SK-N-SH (cell line): Measurements from ENCODE around the gene MAP2K5. TPM values are rescaled to one million over a fixed set of nuclear protein-coding genes. Genes with fewer than 3 reads are reported as not detected.

Experiments
- CTCF ChIA-PET: fragments of 300-600, 350-600 bp; formaldehyde crosslinking; extraction: SDS; loops from one replicate; lab custom pipeline; 2021; lab: Yijun Ruan, JAX
- POLR2A ChIA-PET: fragments of 350-600 bp; sonication (Branson Sonifier 250); formaldehyde crosslinking; extraction: SDS; loops from one replicate; lab custom pipeline; 2020; ENCODE audit warnings: antibody characterized with exemption, inconsistent platforms; lab: Yijun Ruan, JAX
- DNase-seq: peaks from one replicate; pipeline ENCODE4 v3.0.0; 2012
- H2AFZ ChIP-seq: fragments of 200-600 bp; sonication (generic); 2 replicates; pipeline ENCODE4 v1.8.1; 2016; ENCODE audit warnings: antibody characterized with exemption, mild to moderate bottlenecking, low read depth
- H3F3A ChIP-seq: fragments of 200-600 bp; sonication (generic); replicated peaks from 2 replicates; pipeline ENCODE3; 2016; ENCODE audit warnings: antibody characterized with exemption, mild to moderate bottlenecking; ENCODE audit not compliant: insufficient read depth
- H3K27ac ChIP-seq, 2 experiments: fragments of 200-500 bp in 1 of 2; fragments of 200-600 bp in 1 of 2; sonication (Bioruptor generic) in 1 of 2; sonication (generic), shearing (Covaris generic) in 1 of 2; 2 replicates each; pipeline versions ENCODE4 v1.5.1 to v1.6.1; 2014 to 2016; ENCODE audit warnings: low read depth in 2 of 2, inconsistent platforms in 1 of 2, low read length in 1 of 2, mild to moderate bottlenecking in 1 of 2, mixed read lengths in 1 of 2
- H3K27me3 ChIP-seq: fragments of 200-600 bp; sonication (generic), shearing (Covaris generic); 2 replicates; pipeline ENCODE4 v1.6.1; 2016; ENCODE audit warnings: mixed run types; ENCODE audit not compliant: insufficient read depth
- H3K36me3 ChIP-seq, 2 experiments: fragments of 200-500 bp in 1 of 2; fragments of 200-600 bp in 1 of 2; sonication (Bioruptor generic) in 1 of 2; sonication (generic) in 1 of 2; replicated peaks in 1 of 2; 2 replicates each; pipeline versions ENCODE3 to v1.5.1; 2014 to 2016; ENCODE audit warnings: low read length in 1 of 2, mild to moderate bottlenecking in 1 of 2; ENCODE audit not compliant: insufficient read depth in 2 of 2, control insufficient read depth in 1 of 2
- H3K4me1 ChIP-seq, 2 experiments: fragments of 200-500 bp in 1 of 2; fragments of 200-600 bp in 1 of 2; sonication (Bioruptor generic) in 1 of 2; sonication (generic), shearing (Covaris generic) in 1 of 2; 2 replicates each; pipeline versions ENCODE4 v1.5.1 to v1.6.1; 2014 to 2016; ENCODE audit warnings: low read depth in 1 of 2, low read length in 1 of 2, mixed run types in 1 of 2; ENCODE audit not compliant: insufficient read depth in 2 of 2, control insufficient read depth in 1 of 2
- H3K4me2 ChIP-seq: fragments of 200-600 bp; sonication (generic), shearing (Covaris generic); 2 replicates; pipeline ENCODE4 v1.6.1; 2017; ENCODE audit warnings: mixed run types
- H3K4me3 ChIP-seq, 2 experiments: fragments of 200-500 bp in 1 of 2; fragments of 200-600 bp in 1 of 2; sonication (Bioruptor generic) in 1 of 2; sonication (generic), shearing (Covaris generic) in 1 of 2; 2 replicates each; pipeline versions ENCODE4 v1.5.1 to v1.8.1; 2014 to 2016; ENCODE audit warnings: low read depth in 2 of 2, inconsistent platforms in 1 of 2, low read length in 1 of 2, mild to moderate bottlenecking in 1 of 2, mixed read lengths in 1 of 2, moderate library complexity in 1 of 2
- H3K79me2 ChIP-seq: fragments of 200-600 bp; sonication (generic); 2 replicates; pipeline ENCODE4 v1.8.1; 2017; ENCODE audit warnings: mild to moderate bottlenecking; ENCODE audit not compliant: insufficient read depth
- H3K9ac ChIP-seq: fragments of 200-600 bp; sonication (generic); 2 replicates; pipeline ENCODE4 v1.6.1; 2017; ENCODE audit warnings: mixed run types
- H3K9me2 ChIP-seq: fragments of 200-600 bp; sonication (generic); 2 replicates; pipeline ENCODE4 v1.6.1; 2017; ENCODE audit warnings: mixed run types
- H3K9me3 ChIP-seq: fragments of 200-600 bp; sonication (generic); 2 replicates; pipeline ENCODE4 v1.6.1; 2017; ENCODE audit warnings: mixed run types, mild to moderate bottlenecking, moderate library complexity
- H4K20me1 ChIP-seq: fragments of 200-600 bp; sonication (generic); 2 replicates; pipeline ENCODE4 v1.6.1; 2017; ENCODE audit warnings: mild to moderate bottlenecking, mixed run types; ENCODE audit not compliant: insufficient read depth
- CHD2 ChIP-seq: fragments of 150-350 bp; IDR thresholded peaks from 2 replicates; pipeline ENCODE4 v1.6.1; 2018; ENCODE audit warnings: low read length; ENCODE audit not compliant: partially characterized antibody
- FOXJ3 ChIP-seq: sonication (generic); formaldehyde crosslinking; IDR thresholded peaks from 2 replicates; pipeline ENCODE4 v1.5.1; 2020; ENCODE audit warnings: mild to moderate bottlenecking, missing genetic modification reagents
- GATA2 ChIP-seq: sonication (generic); formaldehyde crosslinking; IDR thresholded peaks from 2 replicates; pipeline ENCODE4 v1.5.0; 2020; ENCODE audit warnings: mild to moderate bottlenecking, missing genetic modification reagents
- JUND ChIP-seq: IDR thresholded peaks from 2 replicates; pipeline ENCODE4 v1.4.0; 2012
- MAX ChIP-seq: IDR thresholded peaks from 2 replicates; pipeline ENCODE4 v1.4.0; 2012; ENCODE audit warnings: low read depth
- NFIC ChIP-seq: IDR thresholded peaks from 2 replicates; pipeline ENCODE4 v1.4.0; 2012; ENCODE audit warnings: borderline replicate concordance
- RCOR1 ChIP-seq: fragments of 150-350 bp; IDR thresholded peaks from 2 replicates; pipeline ENCODE4 v1.6.1; 2017; ENCODE audit warnings: antibody characterized with exemption, low read length
- REST ChIP-seq: IDR thresholded peaks from 2 replicates; pipeline ENCODE4 v1.6.1; 2012; ENCODE audit warnings: mild to moderate bottlenecking, low read depth, low read length, moderate library complexity
- RFX5 ChIP-seq: IDR thresholded peaks from 2 replicates; pipeline ENCODE4 v1.6.1; 2012; ENCODE audit warnings: mild to moderate bottlenecking, improper control_type of control experiment, low read length
- TCF12 ChIP-seq: IDR thresholded peaks from 2 replicates; pipeline ENCODE4 v1.4.0; 2012
- USF1 ChIP-seq: IDR thresholded peaks from 2 replicates; pipeline ENCODE4 v1.4.0; 2012; ENCODE audit warnings: low read depth, borderline replicate concordance
- USF2 ChIP-seq: fragments of 150-350 bp; IDR thresholded peaks from 2 replicates; pipeline ENCODE4 v1.6.1; 2017; ENCODE audit warnings: antibody characterized with exemption, low read length, low read depth, borderline replicate concordance
- ZBTB33 ChIP-seq: IDR thresholded peaks from 2 replicates; pipeline ENCODE4 v1.4.0; 2012; ENCODE audit warnings: low read depth, borderline replicate concordance
- WGBS: methylation state at CpG from one replicate; pipeline ENCODE4 v1.1.6; 2017; ENCODE audit warnings: low lambda C conversion rate; 5-methylcytosine and 5-hydroxymethylcytosine counted together
- polyA plus RNA-seq, 3 experiments: library from polyadenylated mRNA; depleted of rRNA; stranded (reverse); fragments of >200 nt; gene quantifications; 2 replicates each; pipeline ENCODE4 v1.2.3, GENCODE V29; 2012

The MAP2K5 gene
- polyA plus RNA-seq, 1 of the 3 experiments (the other 2 are of a cell fraction) = 6.2 TPM

- POLR2A ChIA-PET = no interaction called here
- Histone ChIP-seq H3K9me3 (no peaks in the 10 kb centered on the region), H3K36me3 (no peaks in the 10 kb centered on the region), H2AFZ (no peak overlapping the region), H3K4me2 (no peak overlapping the region), H3K27ac (no peak overlapping the region), H3K9me2 (no peaks in the 10 kb centered on the region), H4K20me1 (no peaks in the 10 kb centered on the region), H3K79me2 (no peaks in the 10 kb centered on the region), H3K9ac (no peak overlapping the region), H3K4me3 (no peak overlapping the region), H3K4me1 (peaks cover 0 to 6% of the 10 kb centered on the region in 2 experiments; a peak in 1 of 4 replicates), H3F3A (no peaks in the 10 kb centered on the region), H3K27me3 (no peaks in the 10 kb centered on the region)
- no peak for TF ChIP-seq FOXJ3 (CRISPR knock-in tag)
- TF ChIP-seq USF2 = no peak
- TF ChIP-seq REST = no peak
- TF ChIP-seq JUND = no peak
- 86% methylated on average over 4 of the region's 4 CpGs for WGBS
- no peak for DNase-seq
- CTCF ChIA-PET = interaction anchor here (0.7 kb wide), 1 partner anchor 14 kb away, joined by 3 read pairs; no protein-coding TSS in a partner anchor
These were observed 181.0 kb downstream of the MAP2K5 start for GRCh38 chr15:67723294-67724024.

GRCh38 chr15:67724691-67725375, 182.3 kb downstream of the MAP2K5 start:
- Histone ChIP-seq H3K79me2 (no peaks in the 10 kb centered on the region), H3F3A (no peaks in the 10 kb centered on the region), H3K4me2 (no peak overlapping the region), H3K4me3 (no peak overlapping the region), H3K4me1 (peaks cover 0 to 6% of the 10 kb centered on the region in 2 experiments; a peak in 1 of 4 replicates), H3K27ac (no peak overlapping the region), H3K9me2 (no peaks in the 10 kb centered on the region), H3K9ac (no peak overlapping the region), H3K36me3 (no peaks in the 10 kb centered on the region), H2AFZ (no peak overlapping the region), H3K27me3 (no peaks in the 10 kb centered on the region), H4K20me1 (no peaks in the 10 kb centered on the region), H3K9me3 (no peaks in the 10 kb centered on the region)
- 91% methylated on average over 4 of the region's 4 CpGs for WGBS
- no peak for TF ChIP-seq TCF12
- TF ChIP-seq GATA2 (CRISPR knock-in tag) = no peak
- TF ChIP-seq USF2 = no peak
- TF ChIP-seq MAX = no peak
- TF ChIP-seq RFX5 = no peak
- TF ChIP-seq RCOR1 = no peak
- TF ChIP-seq ZBTB33 = no peak
- TF ChIP-seq USF1 = no peak
- TF ChIP-seq NFIC = no peak
- TF ChIP-seq CHD2 = no peak
- ChIA-PET POLR2A (interaction anchor here (0.7 kb wide), 1 partner anchor 9 kb away, joined by 3 read pairs; no protein-coding TSS in a partner anchor), CTCF (no interaction called here)
- DNase-seq = no peak
